Activated CD4-positive, alpha-beta T cell treated with anti-CD3 and anti-CD28 coated beads, Interleukin-2, amount 50 U/mL, for 16 hours (primary cell): Measurements from ENCODE around the gene CEP55.

Source experiments
- DNase-seq: peaks from one replicate; pipeline ENCODE4 v3.0.0-alpha.2; 2020

Gene CEP55

DNA sequence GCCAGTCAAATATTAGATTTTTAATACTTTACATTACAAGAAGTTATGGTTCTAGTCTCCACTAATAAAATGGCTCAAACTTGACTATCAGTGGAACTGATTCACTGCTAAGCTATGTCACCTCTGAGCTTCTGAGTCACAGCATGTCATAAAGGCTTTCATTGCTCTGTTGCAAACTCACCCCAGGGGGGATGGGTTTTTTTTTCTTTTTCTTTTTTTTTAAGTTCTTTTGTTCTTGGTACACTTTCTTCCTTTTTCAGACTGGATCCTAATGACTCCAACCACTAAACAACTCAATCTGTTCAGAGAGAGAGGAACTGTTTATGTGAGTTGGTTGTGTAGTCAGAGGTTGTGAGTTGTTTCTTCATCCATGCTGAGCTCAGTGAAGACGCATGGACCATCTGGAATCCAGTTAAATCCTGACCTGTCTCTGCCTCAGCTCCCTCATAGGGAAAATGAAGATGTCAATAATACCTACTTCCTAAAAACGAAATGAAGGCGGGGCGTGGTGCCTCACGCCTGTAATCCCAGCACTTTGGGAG, 25.2 kb upstream of the CEP55 start:
- peak; percentile 46 for DNase-seq

DNA sequence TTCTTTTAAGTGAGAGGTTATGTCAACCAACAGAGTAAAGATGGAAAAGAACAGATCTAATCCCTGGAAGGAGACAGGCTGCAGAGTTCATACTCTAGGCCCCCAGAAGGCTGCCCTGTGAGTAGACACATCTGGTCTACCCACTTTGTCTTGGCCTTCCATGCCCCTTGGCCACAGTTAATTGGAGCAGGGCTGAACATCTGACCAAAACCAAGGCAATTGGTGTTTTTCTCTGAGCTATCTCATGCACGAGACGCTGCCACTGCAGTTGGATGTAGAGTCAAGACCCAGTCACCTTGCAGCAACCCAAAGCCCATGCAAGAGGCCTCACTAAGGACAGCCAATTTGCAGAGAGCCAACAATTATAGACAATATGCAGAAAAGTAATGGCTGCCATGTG, 23.3 kb upstream of the CEP55 start:
- no peak for DNase-seq

DNA sequence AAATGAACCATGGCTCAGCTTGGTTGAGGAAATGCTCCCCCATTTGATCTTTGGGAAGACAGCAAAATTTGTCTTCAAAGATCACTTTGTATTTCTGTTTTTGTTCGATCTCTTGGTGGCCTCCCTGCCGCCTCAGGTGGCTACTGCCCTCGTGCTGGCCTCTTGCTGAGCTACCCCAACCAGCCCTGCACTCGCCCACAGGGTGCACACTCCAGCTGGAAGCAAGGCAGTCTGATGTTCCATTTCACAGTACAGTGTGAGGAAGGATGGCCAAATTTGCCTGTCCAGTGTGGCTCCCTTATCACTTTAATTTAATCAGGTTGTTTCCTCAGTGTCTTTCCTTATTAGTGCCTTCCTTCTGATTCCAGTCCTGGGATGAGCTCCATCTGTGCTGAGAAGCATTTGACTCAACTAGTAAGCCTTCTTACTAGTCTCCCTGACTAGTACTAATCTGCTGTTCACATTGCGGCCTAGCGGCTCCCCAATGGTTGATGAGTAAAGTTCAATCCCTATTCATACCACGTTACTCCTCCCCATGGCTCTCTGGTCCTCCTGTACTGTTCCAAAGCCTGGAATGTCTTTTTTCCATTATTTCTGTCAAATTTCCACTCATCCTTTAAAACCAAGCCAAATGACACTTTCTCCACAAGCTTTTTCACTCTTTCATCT, 22.5 kb upstream of the CEP55 start:
- DNase-seq: no peak

DNA sequence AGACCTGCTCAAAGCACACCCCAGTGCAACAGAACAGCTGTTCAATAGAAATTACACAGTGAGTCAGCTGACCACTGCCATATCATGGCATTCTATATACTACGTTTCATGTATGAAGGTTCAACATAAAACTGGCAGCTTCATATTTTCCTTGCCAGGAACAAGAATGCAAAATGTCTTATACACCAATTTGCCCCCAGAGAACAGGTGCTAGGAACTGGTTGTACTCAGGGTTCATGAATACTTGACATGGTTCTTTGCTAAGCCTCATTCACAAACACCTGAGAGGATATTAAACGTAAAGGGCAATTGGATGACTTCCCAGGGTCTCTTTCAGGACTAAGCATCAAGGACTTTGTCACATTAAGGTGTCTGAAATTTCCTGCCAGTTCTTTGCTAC, 21.2 kb upstream of the CEP55 start:
- DNase-seq: no peak

DNA sequence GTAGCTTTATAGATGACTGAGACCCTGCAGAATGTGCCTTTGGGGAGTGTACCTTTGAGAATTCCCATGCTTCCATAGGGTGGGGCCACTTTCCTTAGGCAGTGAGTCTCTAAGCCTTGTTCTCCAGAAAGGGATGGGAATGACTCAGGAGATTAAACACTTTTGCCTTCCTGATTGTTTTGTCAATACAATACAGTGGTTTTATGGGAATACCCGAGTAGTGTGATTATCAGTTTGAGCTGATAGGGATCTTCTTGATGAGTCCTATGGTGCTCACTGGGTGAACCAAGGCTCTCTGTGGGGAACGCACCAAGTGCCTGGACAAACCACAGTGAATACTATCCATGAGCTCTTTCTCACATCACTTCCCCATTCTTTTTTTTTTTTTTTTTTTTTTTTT, 20.5 kb upstream of the CEP55 start:
- DNase-seq: no peak

- DNase-seq: no peak
These were observed 19.7 kb upstream of the CEP55 start for GRCh38 chr10:93476756-93477155.

GRCh38 chr10:93478873-93479272, 17.5 kb upstream of the CEP55 start:
- no peak for DNase-seq

- no peak for DNase-seq
These were observed 14.7 kb upstream of the CEP55 start for GRCh38 chr10:93481637-93482144.

DNA sequence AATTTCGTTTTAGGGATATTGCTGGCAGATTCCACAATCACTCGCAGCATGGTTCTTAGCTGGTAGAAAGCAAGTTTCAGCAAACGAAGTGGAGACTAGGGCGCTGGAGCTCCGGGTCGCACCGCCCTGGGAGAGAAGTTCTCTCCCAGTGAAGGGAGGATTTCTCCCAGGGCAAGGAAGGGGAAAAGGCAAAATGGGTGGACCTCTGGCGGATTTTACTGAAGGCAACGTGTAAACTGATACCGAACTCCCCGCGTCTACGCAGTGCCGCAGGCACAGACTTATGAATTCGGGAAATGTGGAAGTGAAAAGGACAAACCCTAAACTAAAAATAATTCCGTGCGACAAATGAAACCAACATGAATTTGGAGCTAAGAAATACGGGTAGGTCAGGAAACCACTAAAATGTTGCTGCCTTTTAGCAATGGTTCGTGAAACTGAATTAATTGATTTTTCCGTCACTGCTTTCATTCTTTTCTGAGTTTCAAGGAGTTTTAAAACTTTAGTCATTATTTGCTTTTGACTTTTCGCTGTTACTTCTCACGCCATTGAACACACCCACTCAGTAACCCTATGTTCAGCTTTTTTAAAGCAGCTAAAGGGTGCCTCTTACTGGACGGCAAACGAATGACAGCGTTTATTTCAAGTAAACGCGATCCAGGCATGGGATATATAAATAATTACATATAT, 14.1 kb upstream of the CEP55 start, which contains the start of gene MYOF:
MYOF (minus strand) TSS at position 190 of the 690 bp plus-strand sequence; CDS start at position 50, 140 bp downstream.
- peak; percentile 85 for DNase-seq

GRCh38 chr10:93485690-93486089, 10.7 kb upstream of the CEP55 start:
- no peak for DNase-seq

- DNase-seq: no peak
These were observed 7.4 kb upstream of the CEP55 start for GRCh38 chr10:93488956-93489528.

DNA sequence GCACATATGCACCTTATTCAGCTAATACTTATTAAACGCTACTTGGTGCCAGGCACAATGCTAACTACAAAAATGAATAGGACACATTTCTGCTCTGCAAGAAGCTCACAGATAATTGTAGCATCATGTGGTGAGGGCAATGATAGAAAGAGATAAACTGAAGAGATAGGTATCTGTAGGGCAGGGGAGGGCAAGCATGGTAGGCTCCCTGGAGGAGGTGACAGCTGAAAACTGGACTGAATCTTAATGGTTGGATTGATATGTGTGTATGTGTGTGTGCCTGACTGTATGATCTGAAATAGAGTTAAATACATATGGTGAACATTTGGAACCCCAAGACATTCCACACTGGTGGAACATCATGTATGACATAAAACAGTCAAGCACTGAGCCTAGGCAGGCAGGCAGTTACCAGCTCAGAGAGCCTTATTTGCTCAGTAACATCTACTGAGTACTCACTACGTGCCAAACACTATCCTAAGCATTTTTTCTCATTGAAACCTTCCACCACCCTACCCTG, 4.8 kb upstream of the CEP55 start:
- DNase-seq: no peak

DNA sequence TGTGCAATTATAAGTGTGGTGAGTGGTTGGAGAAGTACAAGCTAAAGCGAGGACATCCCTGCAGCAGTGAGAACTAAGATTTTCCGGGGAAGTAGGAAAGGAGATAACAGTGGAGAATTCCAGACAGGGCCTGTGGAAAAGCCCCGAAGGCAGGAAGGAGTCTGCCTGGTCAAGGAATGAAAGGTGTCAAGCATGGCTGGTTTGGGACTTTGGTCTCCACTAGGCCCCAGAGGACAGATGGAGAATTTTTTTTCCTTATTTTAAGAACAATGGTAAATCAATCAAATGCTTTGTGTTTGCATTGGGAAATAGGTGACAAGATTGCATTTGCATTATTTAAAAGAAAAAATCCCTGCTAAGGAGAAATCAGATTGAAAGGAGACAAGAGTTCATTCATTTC, 3.2 kb upstream of the CEP55 start:
- no peak for DNase-seq

- DNase-seq: no peak
These were observed 1.9 kb upstream of the CEP55 start for GRCh38 chr10:93494494-93494893.

GRCh38 chr10:93495654-93496321, 624 bp upstream of the CEP55 start:
- DNase-seq: peak; percentile 15

DNA sequence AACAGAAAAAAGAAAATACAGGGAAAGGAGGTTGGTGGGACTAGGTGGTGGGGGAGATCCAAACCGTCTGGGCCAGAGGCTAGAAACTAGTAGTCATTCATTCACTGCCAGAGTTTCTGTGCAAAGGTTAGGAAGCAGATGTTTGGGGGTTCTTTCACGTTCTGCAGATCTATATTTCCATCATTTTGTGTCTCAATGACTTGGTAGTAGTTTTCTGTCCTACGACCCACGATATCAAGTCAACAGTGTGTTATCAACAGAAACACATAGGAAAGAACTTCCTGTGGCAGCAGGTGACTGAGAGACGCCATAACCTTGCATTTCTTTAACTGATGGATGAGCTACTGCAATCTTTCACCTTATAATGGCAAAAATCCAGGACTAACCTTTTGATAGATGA, 1.8 kb downstream of the CEP55 start:
- peak; percentile 33 for DNase-seq

- no peak for DNase-seq
These were observed 5.2 kb downstream of the CEP55 start for GRCh38 chr10:93501650-93502049.

- peak; percentile 41 for DNase-seq
These were observed 6.7 kb downstream of the CEP55 start for GRCh38 chr10:93503075-93503474.

GRCh38 chr10:93505075-93505474, 8.7 kb downstream of the CEP55 start:
- no peak for DNase-seq

DNA sequence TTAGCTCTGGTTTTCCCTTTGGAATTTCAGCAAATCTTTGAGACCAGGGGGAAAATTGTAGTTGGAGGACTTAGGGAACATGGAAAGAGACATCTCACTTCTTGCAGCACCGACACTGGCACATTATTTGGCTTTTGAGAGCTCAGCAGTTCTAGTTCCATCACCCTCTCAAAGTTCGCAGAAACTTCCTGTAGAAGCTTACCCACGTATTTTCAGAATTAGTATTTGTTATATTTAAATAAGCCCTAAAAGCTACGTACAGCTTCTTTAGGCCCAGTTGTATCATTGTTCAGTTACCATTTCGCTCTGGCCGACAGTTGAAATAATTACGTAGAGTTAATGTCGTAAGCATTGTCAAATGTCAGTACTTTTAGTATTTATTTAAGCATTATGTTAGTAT, 13.4 kb downstream of the CEP55 start:
- DNase-seq: peak; percentile 35

- no peak for DNase-seq
These were observed 16.2 kb downstream of the CEP55 start for GRCh38 chr10:93512565-93512964.

GRCh38 chr10:93513091-93513490, 16.7 kb downstream of the CEP55 start:
- DNase-seq: no peak

- DNase-seq: no peak
These were observed 18.1 kb downstream of the CEP55 start for GRCh38 chr10:93514521-93514920.
